GM10248 (cell line): Measurements from ENCODE around the gene PAFAH1B1.

Experiments
- CTCF ChIA-PET: fragments of 300-600 bp; sonication (Branson Sonifier 250); formaldehyde crosslinking; extraction: SDS; loops from one replicate; lab custom pipeline; 2021; ENCODE audit warnings: antibody characterized with exemption; lab: Yijun Ruan, JAX
- POLR2A ChIA-PET: fragments of 350-650 bp; sonication (Branson Sonifier 250); formaldehyde crosslinking; extraction: SDS; loops from one replicate; lab custom pipeline; 2020; ENCODE audit warnings: antibody characterized with exemption; lab: Yijun Ruan, JAX
- DNase-seq: peaks from one replicate; pipeline ENCODE4 v3.0.0; 2012; ENCODE audit errors: extremely low spot score
- TF ChIP-seq, protein P1 (sequence below): IDR thresholded peaks from 2 replicates; pipeline ENCODE4 v1.5.1; 2012; ENCODE audit warnings: mild to moderate bottlenecking, low read depth; ENCODE audit errors: extremely low read depth, missing control alignments, control extremely low read depth

Gene PAFAH1B1

DNA sequence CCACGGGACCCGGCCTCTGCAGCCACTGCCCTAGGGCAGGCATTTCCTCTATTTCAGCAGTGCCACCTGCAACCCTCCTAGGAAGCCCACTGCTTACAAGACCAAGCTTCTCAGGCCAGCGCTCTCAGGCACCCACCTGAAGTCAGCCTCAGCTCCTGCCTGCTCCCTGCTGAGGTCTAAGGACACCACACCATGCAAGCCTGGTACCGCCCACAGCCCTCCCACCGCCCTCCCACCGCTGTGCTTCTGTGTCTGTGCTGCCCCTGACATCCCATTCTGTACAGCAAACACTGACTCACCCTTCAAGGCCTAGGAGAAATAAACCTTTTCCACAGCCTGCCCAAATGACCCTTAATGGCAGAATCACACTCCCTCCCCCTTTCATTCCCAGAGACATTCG is 111.8 kb downstream of the PAFAH1B1 start:
- DNase-seq, result no peak
- ChIA-PET CTCF (interaction anchor here (1.0 kb wide), 1 partner anchor 323 kb away, joined by 4 read pairs; no protein-coding TSS in a partner anchor), POLR2A (no interaction called here)
- TF ChIP-seq, protein P1, sequence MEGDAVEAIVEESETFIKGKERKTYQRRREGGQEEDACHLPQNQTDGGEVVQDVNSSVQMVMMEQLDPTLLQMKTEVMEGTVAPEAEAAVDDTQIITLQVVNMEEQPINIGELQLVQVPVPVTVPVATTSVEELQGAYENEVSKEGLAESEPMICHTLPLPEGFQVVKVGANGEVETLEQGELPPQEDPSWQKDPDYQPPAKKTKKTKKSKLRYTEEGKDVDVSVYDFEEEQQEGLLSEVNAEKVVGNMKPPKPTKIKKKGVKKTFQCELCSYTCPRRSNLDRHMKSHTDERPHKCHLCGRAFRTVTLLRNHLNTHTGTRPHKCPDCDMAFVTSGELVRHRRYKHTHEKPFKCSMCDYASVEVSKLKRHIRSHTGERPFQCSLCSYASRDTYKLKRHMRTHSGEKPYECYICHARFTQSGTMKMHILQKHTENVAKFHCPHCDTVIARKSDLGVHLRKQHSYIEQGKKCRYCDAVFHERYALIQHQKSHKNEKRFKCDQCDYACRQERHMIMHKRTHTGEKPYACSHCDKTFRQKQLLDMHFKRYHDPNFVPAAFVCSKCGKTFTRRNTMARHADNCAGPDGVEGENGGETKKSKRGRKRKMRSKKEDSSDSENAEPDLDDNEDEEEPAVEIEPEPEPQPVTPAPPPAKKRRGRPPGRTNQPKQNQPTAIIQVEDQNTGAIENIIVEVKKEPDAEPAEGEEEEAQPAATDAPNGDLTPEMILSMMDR, result no peak

GRCh38 chr17:2705888-2706795 is 112.7 kb downstream of the PAFAH1B1 start:
- POLR2A ChIA-PET, result no interaction called here
- DNase-seq, result no peak
- CTCF ChIA-PET, result interaction anchor here (1.5 to 2.0 kb wide), 2 partner anchors 32 to 324 kb away, joined by 4 to 5 read pairs; no protein-coding TSS in a partner anchor
- TF ChIP-seq, protein P1, result no peak

DNA sequence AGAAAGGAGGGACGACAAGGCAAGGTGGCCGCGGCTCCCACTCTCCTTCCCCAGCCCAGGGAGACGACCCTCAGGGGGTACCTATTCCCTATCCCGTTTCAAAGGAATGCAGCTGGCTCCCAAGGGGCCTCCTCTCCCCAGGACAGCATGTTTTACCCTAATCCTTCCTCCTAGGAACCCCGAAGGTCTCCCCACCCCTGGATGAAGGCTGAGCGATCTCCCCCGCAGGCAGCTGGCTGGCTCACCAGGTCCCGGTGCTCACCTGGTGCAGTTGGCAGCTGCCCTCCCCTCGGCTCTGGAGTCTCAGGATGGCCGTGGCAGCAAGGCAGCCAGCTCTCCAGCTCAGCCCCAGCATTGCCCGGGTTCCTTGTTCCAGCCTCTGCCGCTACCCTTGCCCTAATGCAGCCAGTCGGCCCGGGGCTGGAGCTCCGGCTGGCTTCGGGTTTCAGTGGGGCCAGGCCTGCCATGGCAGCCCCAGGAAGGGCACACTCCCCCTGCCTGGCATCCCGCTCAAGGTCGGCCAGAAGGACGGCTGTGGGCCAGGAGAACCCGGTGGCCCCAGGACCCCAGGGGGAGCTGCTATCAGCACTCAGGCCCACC is 113.6 kb downstream of the PAFAH1B1 start:
- ChIA-PET POLR2A (no interaction called here), CTCF (interaction anchor here (1.3 to 2.0 kb wide), 4 partner anchors 12 to 325 kb away, joined by 3 to 6 read pairs (median 4); no protein-coding TSS in a partner anchor)
- TF ChIP-seq, protein P1, result no peak
- no peak for DNase-seq

DNA sequence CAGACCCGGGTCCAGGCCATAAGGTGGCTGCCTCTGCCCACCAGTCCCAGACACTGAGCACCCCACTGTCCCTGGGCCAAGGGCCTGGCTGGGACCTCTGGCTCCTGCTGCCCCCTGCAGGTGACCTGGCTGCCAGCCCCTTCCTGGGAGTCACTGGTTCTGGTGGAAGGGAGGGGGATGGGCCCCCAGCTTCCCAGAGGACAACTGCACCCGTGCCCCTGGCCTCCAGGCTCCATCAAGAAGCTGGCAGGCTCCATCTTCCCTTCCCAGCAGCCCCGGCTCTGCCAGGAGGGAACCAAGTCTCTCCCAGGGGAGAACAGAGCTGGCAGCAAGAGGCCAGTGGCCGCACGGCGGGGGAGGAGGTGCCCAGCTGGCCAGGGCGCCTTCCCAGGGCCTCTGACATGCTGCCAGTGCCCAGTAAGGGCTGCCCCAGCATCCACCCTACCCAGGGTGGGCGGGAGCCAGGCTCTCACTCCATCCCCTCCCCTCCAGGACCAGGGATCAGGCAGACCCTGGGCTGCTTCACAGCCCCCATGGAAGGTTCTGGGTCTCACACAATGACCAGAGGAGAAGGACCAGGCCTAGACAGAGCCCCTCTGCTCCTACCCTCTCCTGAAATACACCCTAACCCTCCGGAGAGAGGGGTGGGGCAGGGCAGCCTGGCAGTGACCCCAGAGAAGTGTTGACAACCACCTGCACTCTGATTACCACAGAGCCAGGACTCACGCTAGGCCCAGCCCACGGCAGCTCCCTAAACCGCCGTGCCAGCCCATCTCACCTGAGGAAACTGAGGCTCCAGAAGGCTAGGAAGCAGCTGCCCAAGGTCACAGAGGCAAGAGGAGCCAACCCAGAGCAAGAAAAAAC is 114.5 kb downstream of the PAFAH1B1 start:
- DNase-seq, result no peak
- TF ChIP-seq, protein P1, result peak; percentile 57
- POLR2A ChIA-PET, result no interaction called here
- CTCF ChIA-PET, result interaction anchor here (0.8 to 2.0 kb wide), 5 partner anchors 13 to 326 kb away, joined by 3 to 6 read pairs (median 5); no protein-coding TSS in a partner anchor

DNA sequence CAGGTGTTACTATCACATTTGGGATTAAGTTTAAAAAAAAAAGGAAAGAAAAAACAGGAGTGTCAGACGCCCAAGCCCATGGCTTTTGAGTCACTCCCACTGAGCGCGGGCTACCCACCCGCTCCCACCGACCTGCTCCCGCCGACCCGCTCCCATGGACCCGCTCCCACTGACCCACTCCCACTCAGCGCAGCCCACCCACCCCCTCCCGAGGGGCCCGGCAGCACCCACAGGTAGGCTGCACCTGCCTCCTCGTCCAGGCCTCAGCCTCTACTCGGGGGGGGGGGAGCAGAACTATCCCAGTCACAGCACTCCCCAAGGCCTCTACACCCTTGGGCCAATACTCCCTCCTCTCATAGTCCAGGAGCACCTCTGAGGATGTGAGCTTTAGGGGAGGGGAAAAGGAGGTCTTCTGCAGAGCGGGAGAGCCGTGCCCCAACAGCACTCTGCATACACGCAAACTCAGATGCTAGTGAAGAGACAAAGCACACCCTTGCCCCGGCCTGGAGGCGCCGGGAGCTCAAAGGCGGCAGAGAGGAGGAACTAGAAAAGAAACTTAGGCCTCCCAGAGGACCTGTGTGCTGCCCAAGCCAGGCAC is 115.2 kb downstream of the PAFAH1B1 start:
- CTCF ChIA-PET, result interaction anchor here (1.3 kb wide), 1 partner anchor 326 kb away, joined by 5 read pairs; no protein-coding TSS in a partner anchor
- DNase-seq, result no peak

More for the DNA sequence above, 115.2 kb downstream of the PAFAH1B1 start:
- TF ChIP-seq, protein P1, result no peak
- POLR2A ChIA-PET, result no interaction called here
